AG09319 (cell line): ENCODE data around the gene LOXHD1.
A peak's percentile ranks its signal among the peaks of the same experiment; 100 is the strongest.

Experiments used
- DNase-seq: peaks from one replicate; pipeline ENCODE4 v3.0.0-alpha.2; 2010; ENCODE audit warnings: low read depth; ENCODE audit errors: extremely low read depth
- CTCF ChIP-seq: IDR thresholded peaks from 2 replicates; pipeline ENCODE4 v1.5.1; 2011; ENCODE audit warnings: low read depth, mild to moderate bottlenecking, inconsistent platforms, low read length, moderate library complexity

LOXHD1 gene

GRCh38 chr18:46679846-46680598, 23.0 kb upstream of the LOXHD1 start:
- TF ChIP-seq CTCF, result no peak
- DNase-seq, result no peak

DNA sequence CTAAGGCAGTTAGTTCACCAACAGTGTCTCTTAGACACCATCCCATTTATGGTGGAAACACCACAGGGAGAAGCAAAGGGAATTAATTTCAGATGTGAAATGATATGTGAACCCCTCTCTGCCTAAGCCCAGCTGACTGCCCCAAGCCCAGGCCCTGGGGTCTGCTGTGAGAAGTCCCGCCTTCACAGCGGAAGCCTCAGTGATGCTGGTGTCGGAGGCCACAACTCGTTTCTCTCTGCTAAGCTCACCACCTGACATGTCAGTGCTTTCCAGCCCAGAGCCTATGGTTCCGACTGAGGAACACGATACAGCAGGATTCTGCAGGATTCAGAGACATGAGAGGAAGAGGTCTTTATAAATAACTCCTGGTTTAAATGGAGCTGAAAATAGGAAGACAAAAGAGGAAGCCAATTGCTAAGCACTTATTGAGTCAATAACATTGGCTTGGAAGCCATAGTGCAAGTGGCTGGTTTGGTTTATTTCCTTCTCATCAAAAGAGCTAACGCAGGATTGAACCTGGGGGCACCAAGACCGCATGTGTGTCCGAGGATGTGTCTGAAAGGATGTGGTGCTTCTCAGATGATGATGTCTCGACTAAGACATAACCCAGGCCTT, 21.9 kb upstream of the LOXHD1 start:
- TF ChIP-seq CTCF, result no peak
- no peak for DNase-seq

DNA sequence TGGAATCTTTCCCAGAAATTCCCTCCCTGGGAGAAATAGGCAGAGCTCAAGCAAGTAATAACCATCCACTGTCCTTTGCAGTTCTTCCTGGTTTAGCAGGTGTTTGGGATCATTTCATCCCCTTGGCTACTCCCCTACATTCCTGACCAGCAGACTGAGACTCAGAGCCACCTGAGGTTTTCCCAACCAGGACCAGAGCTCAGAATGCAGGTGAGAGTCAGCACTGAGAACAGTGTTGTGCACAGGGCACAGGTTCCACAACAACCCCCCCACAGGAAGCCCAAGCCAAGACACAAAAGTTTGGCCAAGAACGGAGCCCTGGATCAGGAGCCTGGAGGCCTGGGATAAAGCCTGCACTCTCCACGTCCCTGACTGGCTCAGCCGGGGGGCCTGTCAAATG, 21.0 kb upstream of the LOXHD1 start:
- DNase-seq, result no peak

GRCh38 chr18:46677611-46678010, 20.6 kb upstream of the LOXHD1 start:
- TF ChIP-seq CTCF, result peak; percentile 11
- no peak for DNase-seq

More for the DNA sequence above, 21.0 kb upstream of the LOXHD1 start:
- TF ChIP-seq CTCF, result no peak

DNA sequence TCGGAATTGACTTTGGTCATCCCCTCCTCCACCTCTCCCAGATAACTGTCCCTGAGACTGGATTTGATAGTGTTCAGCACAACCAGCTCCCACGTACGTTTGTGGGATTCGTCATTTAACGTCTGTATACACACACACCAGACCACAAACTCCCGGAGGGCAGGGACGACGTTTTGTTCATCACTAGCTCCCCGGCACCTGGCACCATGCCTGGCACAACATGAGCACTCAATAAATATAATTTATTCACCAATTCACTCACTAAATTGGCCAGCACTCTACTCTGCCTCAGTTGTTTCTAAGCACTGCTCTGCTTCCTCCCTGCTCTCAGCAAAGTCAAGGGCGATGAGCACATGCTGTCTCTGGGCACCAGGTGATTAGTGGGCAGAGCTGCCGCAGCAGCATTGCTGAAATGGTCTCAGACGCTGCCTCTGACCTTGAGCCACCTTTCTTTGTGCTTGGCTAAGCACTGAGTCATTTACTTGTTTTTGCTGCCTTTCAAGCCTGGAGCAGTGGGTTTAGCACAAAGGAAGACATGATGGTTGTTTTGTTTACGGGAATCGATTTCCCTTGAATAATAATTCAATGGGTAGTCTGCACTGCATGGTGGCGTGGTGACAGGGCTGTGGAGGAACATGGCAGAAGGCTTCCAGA, 19.3 kb upstream of the LOXHD1 start:
- no peak for TF ChIP-seq CTCF
- no peak for DNase-seq

DNA sequence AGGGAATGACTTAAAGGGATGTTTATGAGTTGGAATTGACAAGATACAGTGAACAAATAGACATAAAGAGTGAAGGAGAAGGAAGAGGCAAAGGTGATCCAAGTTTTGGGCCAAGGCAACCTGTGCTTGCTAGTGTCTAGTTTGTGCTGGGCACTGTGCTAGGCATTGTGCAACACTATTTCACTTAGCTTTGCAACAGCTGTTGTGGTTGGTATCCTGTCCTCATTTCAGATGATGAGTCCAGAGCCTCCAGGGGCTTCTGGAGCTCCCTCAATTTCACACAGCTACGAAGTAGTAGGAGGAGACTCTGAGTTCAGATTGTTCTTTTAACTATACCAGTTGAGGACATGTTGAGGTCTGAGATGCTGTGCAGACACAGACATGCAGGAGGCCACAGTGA, 18.1 kb upstream of the LOXHD1 start:
- TF ChIP-seq CTCF, result no peak
- DNase-seq, result no peak
